GM12892 (cell line): ENCODE results near the gene NUDT11.
"Not testable (repeated sequence)": the region's sequence is repeated elsewhere in the genome, so short reads cannot be mapped to it uniquely, and the experiment has no call there.

Experiments
- POLR2A ChIP-seq: IDR thresholded peaks from 2 replicates; pipeline ENCODE4 v1.6.1; 2011; ENCODE audit warnings: low read depth, low read length, control low read depth
- TAF1 ChIP-seq: IDR thresholded peaks from 2 replicates; pipeline ENCODE4 v1.6.1; 2011; ENCODE audit warnings: low read depth, mild to moderate bottlenecking, control low read depth, low read length, borderline replicate concordance

GRCh38 chrX:51482411-51482810 lies 14.0 kb downstream of the NUDT11 start:
- not testable (repeated sequence) for TF ChIP-seq POLR2A, TAF1
